Spleen (tissue), 7 donors: ENCODE results near the gene RBM20.

Experiments
- CTCF ChIP-seq, 11 experiments: fragments of 200-600 bp in 7 of 11; fragments of 450-650 bp in 4 of 11; sonication (generic) in 4 of 11; IDR thresholded peaks in 8 of 11; conservative IDR thresholded peaks in 3 of 11; 1 replicate in 7 of 11; 2 replicates in 4 of 11; pipeline versions ENCODE4 v1.4.0 to v1.8.0; 2016 to 2021; ENCODE audit warnings: antibody characterized with exemption in 11 of 11, inconsistent platforms in 4 of 11, mild to moderate bottlenecking in 1 of 11
- POLR2A ChIP-seq, 3 donors: fragments of 450-650 bp; IDR thresholded peaks; one replicate each; pipeline ENCODE4 v1.5.1; 2017; ENCODE audit warnings: antibody characterized with exemption in 3 of 3, mild to moderate bottlenecking in 1 of 3
- POLR2AphosphoS5 ChIP-seq, 3 donors: sonication (generic); formaldehyde crosslinking; IDR thresholded peaks; one replicate each; pipeline ENCODE4 v1.5.1; 2017; ENCODE audit warnings: antibody characterized with exemption in 3 of 3
- donor health status: DM: no; HTN: no; CAD: no; lungs with moderate emphysema.
- donor health status: DM: no; HTN: no; CAD: no.
- donor health status: DM: no; HTN: no; CAD: no.

GRCh38 chr10:110836706-110837105, 192.6 kb downstream of the RBM20 start:
- TF ChIP-seq POLR2A (IDR thresholded peaks at IDR 0.05) (no peak), CTCF (IDR thresholded peaks at IDR 0.05 in 8 of 11, conservative IDR thresholded peaks at IDR 0.05 in 3 of 11) (no peak), POLR2AphosphoS5 (IDR thresholded peaks at IDR 0.05) (no peak)
